Activated CD4-positive, alpha-beta T cell treated with anti-CD3 and anti-CD28 coated beads, Interleukin-2, amount 50 U/mL, for 4 hours (primary cell): Measurements from ENCODE around the gene TOGARAM1.

Source experiments
- DNase-seq, 2 experiments: peaks; one replicate each; pipeline ENCODE4 v3.0.0-alpha.2; 2020

The TOGARAM1 gene

GRCh38 chr14:45095143-45095542 is 133.2 kb downstream of the TOGARAM1 start:
- no peak for DNase-seq

- DNase-seq, result no peak
Measured at GRCh38 chr14:45096218-45096617, 134.2 kb downstream of the TOGARAM1 start.

DNA sequence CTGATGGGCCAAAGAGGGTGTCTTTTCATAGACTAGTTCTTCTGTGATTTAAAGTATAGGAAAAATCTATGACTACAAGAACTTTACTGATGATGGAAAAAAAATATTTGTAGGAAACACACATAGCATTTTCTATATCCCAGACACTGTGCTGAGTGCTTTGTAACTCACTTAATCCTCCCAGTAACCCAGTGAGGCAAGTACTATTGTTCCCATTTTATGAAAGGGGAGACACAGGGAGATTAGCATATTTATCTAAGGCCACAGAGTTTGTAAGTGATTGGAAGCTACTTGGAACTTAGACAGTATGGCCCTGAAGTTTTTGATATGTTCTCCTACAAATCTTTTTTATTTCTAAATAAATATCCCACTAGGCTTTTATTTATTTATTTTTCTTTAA is 141.8 kb downstream of the TOGARAM1 start:
- no peak for DNase-seq

DNA sequence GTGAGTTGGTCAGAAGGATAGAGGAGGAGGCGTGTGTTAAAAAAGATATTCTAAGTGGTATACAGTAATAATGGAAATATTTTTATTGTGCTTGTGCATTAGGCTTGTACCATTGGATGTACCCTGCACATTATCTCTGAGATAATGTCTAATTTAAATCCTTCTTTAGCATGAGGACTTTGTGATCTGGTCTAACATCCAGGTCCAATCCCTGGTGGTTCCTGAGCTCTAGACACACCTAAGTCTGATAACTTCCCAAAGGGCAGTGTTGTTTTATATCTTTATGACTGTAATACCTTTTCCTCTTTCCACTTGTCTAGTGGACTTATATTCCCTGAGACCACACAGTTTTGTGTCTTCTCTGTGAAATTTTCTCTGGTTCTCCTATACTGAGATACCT is 142.6 kb downstream of the TOGARAM1 start:
- no peak for DNase-seq

DNA sequence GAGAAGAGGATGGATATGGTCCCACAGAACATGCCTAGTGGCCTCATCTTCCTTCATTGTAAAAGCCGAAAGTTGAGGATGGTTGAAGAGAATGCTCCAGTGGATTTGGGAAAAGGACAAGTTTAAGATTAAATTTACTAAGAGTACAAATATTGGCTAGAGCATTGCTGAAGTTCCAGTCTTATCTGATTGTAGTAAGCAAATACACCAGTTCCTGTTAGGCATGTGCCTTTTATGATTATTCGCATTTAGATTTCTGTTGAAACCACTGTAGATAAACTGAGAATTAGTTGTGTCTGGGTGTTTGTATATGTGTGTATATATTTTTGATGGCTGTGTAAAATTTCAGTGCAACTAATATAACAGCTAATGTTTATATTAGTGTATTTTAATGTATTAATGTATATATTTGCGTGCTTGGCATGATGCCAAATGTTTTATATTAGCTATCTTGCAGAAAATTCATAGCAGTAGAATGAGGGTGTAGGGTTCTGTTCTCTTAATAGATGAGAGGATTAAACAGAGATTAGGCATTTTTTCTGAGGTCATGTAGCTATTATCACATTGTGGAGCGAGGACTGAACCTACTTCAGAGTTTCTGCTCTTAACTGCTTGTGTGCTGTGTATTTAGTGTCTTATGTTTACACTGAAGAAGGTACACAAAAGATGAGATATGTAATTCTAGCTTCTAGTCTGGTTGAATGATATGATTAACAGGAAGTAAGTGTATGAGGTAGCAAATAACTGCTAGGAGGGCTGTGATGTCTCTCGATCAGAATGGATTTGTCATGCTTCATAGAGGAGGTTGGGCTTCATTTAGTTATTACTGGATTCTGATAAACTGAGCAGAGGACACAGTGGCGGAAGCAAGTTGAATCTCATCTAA is 151.1 kb downstream of the TOGARAM1 start:
- no peak for DNase-seq

DNA sequence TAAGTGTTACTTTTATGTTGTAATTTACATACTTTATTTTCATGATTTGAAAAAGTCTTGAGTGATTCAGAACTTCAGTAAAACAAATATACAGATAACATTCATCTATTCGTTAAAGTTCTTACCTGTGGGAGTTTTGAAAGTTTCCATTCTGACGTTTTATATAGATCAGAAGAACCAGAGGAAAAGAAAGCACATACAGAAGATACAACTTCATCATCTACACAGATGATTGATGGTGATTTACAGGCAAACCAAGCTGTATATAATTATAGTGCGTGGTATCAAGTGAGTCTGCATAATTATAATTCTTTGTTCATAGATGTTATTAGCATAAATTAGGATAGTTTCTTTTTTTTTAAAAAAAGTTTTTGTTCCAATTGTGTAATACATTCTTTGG is 152.3 kb downstream of the TOGARAM1 start:
- no peak for DNase-seq

DNA sequence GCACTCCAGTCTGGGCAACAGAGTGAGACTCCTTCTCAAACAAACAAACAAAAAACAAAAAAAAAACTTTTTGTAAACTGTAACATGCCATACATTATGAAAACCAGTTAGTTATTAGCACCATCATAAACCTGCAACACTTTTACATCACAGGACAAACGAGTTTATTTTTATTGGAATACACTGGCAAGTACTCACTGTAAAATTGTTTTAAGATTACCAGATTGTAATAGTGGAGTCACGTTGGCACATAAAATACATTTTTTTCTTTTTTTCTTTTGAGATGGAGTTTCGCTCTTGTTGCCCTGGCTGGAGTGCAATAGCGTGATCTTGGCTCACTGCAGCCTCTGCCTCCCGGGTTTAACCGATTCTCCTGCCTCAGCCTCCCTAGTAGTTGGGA is 156.6 kb downstream of the TOGARAM1 start:
- no peak for DNase-seq

DNA sequence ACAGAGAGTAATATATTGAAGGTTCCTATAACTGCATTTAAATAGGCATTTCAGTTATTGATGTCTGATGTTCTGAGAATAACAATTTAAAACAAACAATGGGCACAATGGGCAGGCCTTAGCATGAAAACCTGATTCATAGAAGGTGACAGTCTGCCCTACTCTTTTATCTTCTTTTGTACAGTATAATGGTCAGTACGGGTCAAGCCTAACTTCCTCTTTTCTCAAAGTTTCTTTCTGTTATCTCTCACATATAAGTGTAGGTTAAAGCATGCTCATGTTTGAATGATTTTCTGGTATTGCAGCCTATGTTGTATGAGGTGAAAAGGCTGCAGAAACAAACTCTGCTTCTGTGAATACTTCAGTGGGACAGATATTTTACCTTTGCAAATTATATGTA is 158.1 kb downstream of the TOGARAM1 start:
- no peak for DNase-seq

- DNase-seq, result no peak
Measured at GRCh38 chr14:45123271-45123670, 161.3 kb downstream of the TOGARAM1 start.
